CD4-positive, alpha-beta T cell treated with Interferon gamma for 1 hour (primary cell): ENCODE data around the gene RIPK3.
A peak's percentile ranks its signal among the peaks of the same experiment; 100 is the strongest.
"Not testable (repeated sequence)": the region's sequence is repeated elsewhere in the genome, so short reads cannot be mapped to it uniquely, and the experiment has no call there.

Experiments
- DNase-seq: peaks from one replicate; pipeline ENCODE4 v3.0.0-alpha.2; 2020

The RIPK3 gene

GRCh38 chr14:24369463-24369862 is 29.7 kb upstream of the RIPK3 start:
- no peak for DNase-seq

GRCh38 chr14:24368562-24369252 is 28.9 kb upstream of the RIPK3 start:
- DNase-seq: peak; percentile 65

GRCh38 chr14:24368212-24368561 is 28.4 kb upstream of the RIPK3 start:
- no peak for DNase-seq

- DNase-seq: no peak
These were observed 27.9 kb upstream of the RIPK3 start, which contains the start of gene NFATC4 for GRCh38 chr14:24367514-24368211. Gene NFATC4, plus strand, starts transcription at chr14:24368184. Its CDS starts 157 bp downstream, at chr14:24368341.

GRCh38 chr14:24366721-24367513 is 27.1 kb upstream of the RIPK3 start:
- peak; percentile 81 for DNase-seq

GRCh38 chr14:24366413-24366720 is 26.6 kb upstream of the RIPK3 start:
- DNase-seq: no peak

- DNase-seq: peak; percentile 78
These were observed 26.0 kb upstream of the RIPK3 start for GRCh38 chr14:24365600-24366412.

- no peak for DNase-seq
These were observed 25.1 kb upstream of the RIPK3 start for GRCh38 chr14:24364841-24365240.

- DNase-seq: no peak
These were observed 23.6 kb upstream of the RIPK3 start for GRCh38 chr14:24363401-24363800.

GRCh38 chr14:24362241-24362960 is 22.6 kb upstream of the RIPK3 start:
- no peak for DNase-seq

GRCh38 chr14:24361326-24361725 is 21.5 kb upstream of the RIPK3 start:
- DNase-seq: no peak

GRCh38 chr14:24360281-24360680 is 20.5 kb upstream of the RIPK3 start:
- DNase-seq: no peak

GRCh38 chr14:24356208-24356607 is 16.4 kb upstream of the RIPK3 start:
- no peak for DNase-seq

- DNase-seq: no peak
These were observed 15.2 kb upstream of the RIPK3 start for GRCh38 chr14:24355009-24355408.

GRCh38 chr14:24354482-24354825 is 14.7 kb upstream of the RIPK3 start:
- not testable (repeated sequence) for DNase-seq

GRCh38 chr14:24353559-24354481 is 14.0 kb upstream of the RIPK3 start:
- no peak for DNase-seq

- DNase-seq: no peak
These were observed 11.7 kb upstream of the RIPK3 start for GRCh38 chr14:24351517-24351916.

- no peak for DNase-seq
These were observed 10.0 kb upstream of the RIPK3 start for GRCh38 chr14:24349742-24350141.

- no peak for DNase-seq
These were observed 8.4 kb upstream of the RIPK3 start for GRCh38 chr14:24348186-24348585.

- no peak for DNase-seq
These were observed 7.3 kb upstream of the RIPK3 start for GRCh38 chr14:24347134-24347533.
